ENCODE data around the gene SLC22A15. TPM values are rescaled to one million over a fixed set of nuclear protein-coding genes. Genes with fewer than 3 reads are reported as not detected.

The SLC22A15 gene
- total and polyA plus RNA-seq, 7 donors = 0.09 to 1.0 (median 0.39) TPM

- no peaks in the 10 kb centered on the region for H3K36me3 ChIP-seq (ENCODE audit: insufficient read depth in 1 of 2, low read depth in 1 of 2)
- TF ChIP-seq CTCF (IDR thresholded peaks at IDR 0.05) = no peak
- no peaks in the 10 kb centered on the region for H3K4me1 ChIP-seq
- peaks cover 3 to 60% (median 16%) of the 10 kb centered on the region in 3 donors for H3K27me3 ChIP-seq (ENCODE audit: insufficient read depth in 3 of 3, low read length in 2 of 3)
- H3K9me3 ChIP-seq = peaks cover 4% of the 10 kb centered on the region
- ATAC-seq (no peak), DNase-seq (no peak)
- 80 to 97% (median 86%) methylated on average over 1 of the region's 1 CpG for WGBS, 3 donors
- H3K4me3 ChIP-seq = no peak overlapping the region
- intact Hi-C loops (cut with DNase I) = loop anchor here in 1 of 2 donors (10.0 kb wide), 1 partner anchor 258 kb away; no protein-coding TSS in a partner anchor
- H3K27ac ChIP-seq = no peak overlapping the region
Observed at GRCh38 chr1:115973154-115973553, 3.2 kb upstream of the SLC22A15 start.

GRCh38 chr1:115975569-115976061 lies 698 bp upstream of the SLC22A15 start:
- H3K27ac ChIP-seq = no peak overlapping the region

GRCh38 chr1:115976921-115977498 lies 697 bp downstream of the SLC22A15 start:
- 59 to 60% (median 60%) methylated on average over 15 of the region's 15 CpGs for WGBS, 3 donors
- no peak for DNase-seq
- H3K4me3 ChIP-seq = peak overlapping the region; percentile 64

More at GRCh38 chr1:115975569-115976061, 698 bp upstream of the SLC22A15 start:
- peaks cover 4% of the 10 kb centered on the region for H3K9me3 ChIP-seq
- peak overlapping the region; percentile 64 for H3K4me3 ChIP-seq
- intact Hi-C loops (cut with DNase I) = loop anchor here in 1 of 2 donors (10.0 kb wide), 1 partner anchor 261 kb away; no protein-coding TSS in a partner anchor
- H3K27me3 ChIP-seq (ENCODE audit: insufficient read depth in 3 of 3, low read length in 2 of 3) = peaks cover 0 to 52% (median 18%) of the 10 kb centered on the region in 3 donors
- DNase-seq (no peak), ATAC-seq (no peak)
- TF ChIP-seq CTCF (IDR thresholded peaks at IDR 0.05) = no peak
- 47 to 50% (median 50%) methylated on average over 11 of the region's 11 CpGs for WGBS, 3 donors
- H3K4me1 ChIP-seq = no peaks in the 10 kb centered on the region
- H3K36me3 ChIP-seq (ENCODE audit: insufficient read depth in 1 of 2, low read depth in 1 of 2) = no peaks in the 10 kb centered on the region

GRCh38 chr1:115977499-115978258 lies 1.4 kb downstream of the SLC22A15 start:
- no peaks in the 10 kb centered on the region for H3K36me3 ChIP-seq (ENCODE audit: insufficient read depth in 1 of 2, low read depth in 1 of 2)
- TF ChIP-seq CTCF (IDR thresholded peaks at IDR 0.05) = no peak
- peaks cover 0 to 50% (median 17%) of the 10 kb centered on the region in 3 donors for H3K27me3 ChIP-seq (ENCODE audit: insufficient read depth in 3 of 3, low read length in 2 of 3)
- DNase-seq (no peak), ATAC-seq (peak in 1 of 4 donors; percentile 35)
- no peaks in the 10 kb centered on the region for H3K4me1 ChIP-seq
- no peak overlapping the region for H3K27ac ChIP-seq
- H3K9me3 ChIP-seq = peaks cover 4% of the 10 kb centered on the region
- 59 to 64% (median 63%) methylated on average over 9 of the region's 9 CpGs for WGBS, 3 donors
- intact Hi-C loops (cut with DNase I) = loop anchor here in 1 of 2 donors (10.0 kb wide), 1 partner anchor 263 kb away; no protein-coding TSS in a partner anchor
- no peak overlapping the region for H3K4me3 ChIP-seq

More at GRCh38 chr1:115976921-115977498, 697 bp downstream of the SLC22A15 start:
- no peak for TF ChIP-seq CTCF (IDR thresholded peaks at IDR 0.05)
- Histone ChIP-seq H3K36me3 (ENCODE audit: insufficient read depth in 1 of 2, low read depth in 1 of 2) (no peaks in the 10 kb centered on the region), H3K27me3 (ENCODE audit: insufficient read depth in 3 of 3, low read length in 2 of 3) (peaks cover 0 to 50% (median 17%) of the 10 kb centered on the region in 3 donors), H3K27ac (no peak overlapping the region), H3K9me3 (peaks cover 4% of the 10 kb centered on the region), H3K4me1 (no peaks in the 10 kb centered on the region)
- intact Hi-C loops (cut with DNase I) = loop anchor here in 1 of 2 donors (10.0 kb wide), 1 partner anchor 262 kb away; no protein-coding TSS in a partner anchor
- no peak for ATAC-seq
